ENCODE results near the gene IGHMBP2. TPM values are rescaled to one million over a fixed set of nuclear protein-coding genes. Genes with fewer than 3 reads are reported as not detected.

Gene IGHMBP2
- total and polyA plus RNA-seq, 2 of the 8 experiments (the other 6 are each of a cell fraction or from before 2014, with no cell fraction given): 8.4 to 17.6 TPM

DNA sequence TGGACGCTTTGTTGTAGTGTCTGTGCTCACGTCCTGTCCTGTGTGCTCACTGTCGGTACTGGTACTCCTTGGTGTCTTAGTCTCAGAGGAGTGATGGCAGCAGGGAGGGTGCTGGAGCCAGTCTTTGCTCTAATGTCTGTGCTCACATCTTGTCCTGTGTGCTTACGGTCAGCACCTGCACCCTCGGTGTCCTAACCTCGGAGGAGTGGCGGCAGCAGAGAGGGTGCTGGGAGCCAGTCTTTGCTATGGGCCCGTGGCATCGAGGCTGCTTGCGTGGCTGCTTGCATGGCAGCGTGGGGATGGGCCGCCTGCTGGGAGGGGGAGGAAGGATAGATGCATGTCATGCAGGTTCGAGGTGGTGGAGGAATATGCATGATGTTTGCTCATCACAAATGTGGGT, 12.7 kb downstream of the IGHMBP2 start:
- H3K27me3 ChIP-seq (replicated peaks in 1 of 4; ENCODE audit: control insufficient read depth in 3 of 4, extremely low read depth in 1 of 4, insufficient read depth in 3 of 4, low read length in 3 of 4): no peaks in the 10 kb centered on the region
- H3K27ac ChIP-seq (ENCODE audit: low read depth, low read length): no peak overlapping the region
- H3K79me1 ChIP-seq (ENCODE audit: low read depth, low read length): no peaks in the 10 kb centered on the region
- H4K5ac ChIP-seq (ENCODE audit: insufficient read length, low read depth, low read length): no peak overlapping the region
- H3K9ac ChIP-seq (replicated peaks in 1 of 4; ENCODE audit: extremely low read depth in 1 of 4, low read depth in 3 of 4, low read length in 3 of 4): no peak overlapping the region
- 84% methylated on average over 13 of the region's 13 CpGs; no CpG with 5 or more reads in 1 of the 2 experiments for WGBS, 2 experiments (ENCODE audit: extremely low coverage in 1 of 2, insufficient coverage in 1 of 2, insufficient read length in 1 of 2, insufficient replicate concordance in 2 of 2, low coverage in 1 of 2, low lambda C conversion rate in 2 of 2, missing lambda C conversion rate in 1 of 2)
- H3K4me1 ChIP-seq (replicated peaks in 1 of 4; ENCODE audit: control insufficient read depth in 3 of 4, insufficient read depth in 4 of 4, low read length in 3 of 4): no peaks in the 10 kb centered on the region
- no peak overlapping the region for H2BK20ac ChIP-seq (ENCODE audit: low read length)
- H4K91ac ChIP-seq (replicated peaks; ENCODE audit: insufficient read length, low read length): no peak overlapping the region
- H3K56ac ChIP-seq (replicated peaks; ENCODE audit: insufficient read length, low read depth, low read length): no peak overlapping the region
- no peak overlapping the region for H2BK12ac ChIP-seq (ENCODE audit: low read depth, low read length)
- H2AK5ac ChIP-seq (ENCODE audit: low read depth, low read length): no peak overlapping the region
- H3K79me2 ChIP-seq (ENCODE audit: control insufficient read depth in 1 of 2, insufficient read depth in 2 of 2, low read length in 2 of 2): no peaks in the 10 kb centered on the region
- H3K4me2 ChIP-seq (ENCODE audit: insufficient read depth in 1 of 2, low read depth in 2 of 2, low read length in 2 of 2): no peak overlapping the region
- H4K20me1 ChIP-seq (replicated peaks in 1 of 2; ENCODE audit: control insufficient read depth in 1 of 2, insufficient read depth in 2 of 2, low read length in 2 of 2): peaks cover 0 to 4% of the 10 kb centered on the region in 2 experiments
- no peak overlapping the region for H2AFZ ChIP-seq (ENCODE audit: low read length)
- H3K4ac ChIP-seq (replicated peaks; ENCODE audit: insufficient read length, low read depth, low read length): no peak overlapping the region
- H3K14ac ChIP-seq (ENCODE audit: insufficient read length): no peak overlapping the region
- H3K18ac ChIP-seq (ENCODE audit: extremely low read depth, low read length): no peak overlapping the region
- ChIA-PET POLR2A (ENCODE audit: partially characterized antibody) (interaction anchor here (0.6 kb wide), 1 partner anchor 21 kb away, joined by 3 read pairs; no protein-coding TSS in a partner anchor), CTCF (ENCODE audit: partially characterized antibody) (no interaction called here)
- no peaks in the 10 kb centered on the region for H3K23me2 ChIP-seq (ENCODE audit: low read depth, low read length)
- H3K9me3 ChIP-seq (ENCODE audit: insufficient read depth in 2 of 2, low read depth in 1 of 2, low read length in 1 of 2): no peaks in the 10 kb centered on the region
- H3K4me3 ChIP-seq (ENCODE audit: extremely low read depth in 1 of 4, insufficient read depth in 2 of 4, low read depth in 3 of 4, low read length in 4 of 4): no peak overlapping the region
- H4K8ac ChIP-seq (ENCODE audit: extremely low read depth, insufficient read depth, low read length): no peak overlapping the region
- no peak overlapping the region for H2BK120ac ChIP-seq (replicated peaks; ENCODE audit: low read depth, low read length)
- H2BK15ac ChIP-seq (ENCODE audit: low read length): no peak overlapping the region
- H2BK5ac ChIP-seq (ENCODE audit: low read depth, low read length): no peak overlapping the region
- no peak for DNase-seq (ENCODE audit: low read depth in 1 of 2, low spot score in 2 of 2)
- no peak overlapping the region for H3K23ac ChIP-seq (ENCODE audit: insufficient read length)
- no peak for FAIRE-seq
- peaks cover 8 to 54% (median 18%) of the 10 kb centered on the region in 4 experiments for H3K36me3 ChIP-seq (ENCODE audit: control insufficient read depth in 2 of 4, insufficient read depth in 4 of 4, low read length in 3 of 4)
- TF ChIP-seq CBX5 (IDR thresholded peaks at IDR 0.05; ENCODE audit: low read depth, low read length) (no peak), EZH2 (IDR thresholded peaks at IDR 0.05; ENCODE audit: low read depth, low read length, severe bottlenecking) (no peak), SAP30 (IDR thresholded peaks at IDR 0.05; ENCODE audit: insufficient read depth, insufficient replicate concordance, low read length) (no peak), BCL11A (IDR thresholded peaks at IDR 0.05; ENCODE audit: low read depth in 2 of 2, low read length in 2 of 2) (no peak), KDM4A (IDR thresholded peaks at IDR 0.05; ENCODE audit: low read depth, low read length, severe bottlenecking) (no peak), SP2 (IDR thresholded peaks at IDR 0.05; ENCODE audit: low read length) (no peak), NANOG (IDR thresholded peaks at IDR 0.05; ENCODE audit: insufficient read depth, low read depth, low read length, poor library complexity, severe bottlenecking) (no peak), RNF2 (IDR thresholded peaks at IDR 0.05; ENCODE audit: borderline replicate concordance, low read depth, low read length, missing control alignments, poor library complexity, severe bottlenecking) (no peak), PHF8 (conservative IDR thresholded peaks at IDR 0.05; ENCODE audit: low read depth, low read length) (no peak), TBP (IDR thresholded peaks at IDR 0.05; ENCODE audit: low read depth, low read length) (no peak), SIRT6 (IDR thresholded peaks at IDR 0.05; ENCODE audit: low read length) (no peak), GTF2F1 (IDR thresholded peaks at IDR 0.05; ENCODE audit: borderline replicate concordance, low read depth, low read length) (no peak)
- TF ChIP-seq, protein P1, sequence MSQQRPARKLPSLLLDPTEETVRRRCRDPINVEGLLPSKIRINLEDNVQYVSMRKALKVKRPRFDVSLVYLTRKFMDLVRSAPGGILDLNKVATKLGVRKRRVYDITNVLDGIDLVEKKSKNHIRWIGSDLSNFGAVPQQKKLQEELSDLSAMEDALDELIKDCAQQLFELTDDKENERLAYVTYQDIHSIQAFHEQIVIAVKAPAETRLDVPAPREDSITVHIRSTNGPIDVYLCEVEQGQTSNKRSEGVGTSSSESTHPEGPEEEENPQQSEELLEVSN (IDR thresholded peaks at IDR 0.05): no peak

Data from H1 (cell line).